Karpas-422 (cell line): Measurements from ENCODE around the gene NAA20. TPM values are rescaled to one million over a fixed set of nuclear protein-coding genes. Genes with fewer than 3 reads are reported as not detected.

ENCODE experiments used
- total RNA-seq: library from RNA; depleted of rRNA; stranded (reverse); fragments of >200 nt; shearing (Covaris generic); gene quantifications from 2 replicates; pipeline ENCODE4 v1.2.3, GENCODE V29; 2014; ENCODE audit warnings: low replicate concordance; rRNA removed

The NAA20 gene
- total RNA-seq, 1 experiment from 2014 or later = 32.8 TPM

Other genes starting within 250 kb of the NAA20 start
- gene CRNKL1, start 35.1 kb downstream of the NAA20 start, total RNA-seq = 17.6 and 18.4 TPM in 2 replicates
- 0.19 TPM in 1 of 2 replicates, not detected in the other for gene CFAP61, start 35.2 kb downstream of the NAA20 start, total RNA-seq